ENCODE measurements around the gene TM4SF4.

GRCh38 chr3:149481491-149481890, 7.0 kb downstream of the TM4SF4 start:
- TF ChIP-seq CTCF (conservative IDR thresholded peaks at IDR 0.05; ENCODE audit: low read length) (no peak), EZH2phosphoT487 (IDR thresholded peaks at IDR 0.05; ENCODE audit: borderline replicate concordance) (no peak)

All from Loucy (cell line).